AG04450 (cell line): Measurements from ENCODE around the gene SLC12A8. TPM values are rescaled to one million over a fixed set of nuclear protein-coding genes. Genes with fewer than 3 reads are reported as not detected.

Experiments used
- CTCF ChIA-PET: fragments of 300-600, 350-600 bp; formaldehyde crosslinking; extraction: SDS; loops from one replicate; lab custom pipeline; 2022; ENCODE audit warnings: antibody characterized with exemption, inconsistent platforms; lab: Charles Lee
- POLR2A ChIA-PET: fragments of 350-600 bp; formaldehyde crosslinking; extraction: SDS; loops from one replicate; lab custom pipeline; 2021; ENCODE audit warnings: antibody characterized with exemption, inconsistent platforms; lab: Yijun Ruan, JAX
- DNase-seq: peaks from one replicate; pipeline ENCODE4 v3.0.0-alpha.2; 2011; ENCODE audit warnings: low read depth, low spot score
- H3K27ac ChIP-seq: one replicate; pipeline ENCODE4 v1.5.1; 2012; ENCODE audit warnings: low read depth, low read length, control low read depth
- H3K27me3 ChIP-seq: one replicate; pipeline ENCODE4 v1.6.0; 2012; ENCODE audit warnings: low read length; ENCODE audit not compliant: control insufficient read depth, insufficient read depth
- H3K4me3 ChIP-seq: 2 replicates; pipeline ENCODE4 v1.5.1; 2011; ENCODE audit warnings: mild to moderate bottlenecking, low read depth, low read length, control low read depth
- H3K9me3 ChIP-seq: 2 replicates; pipeline ENCODE4 v1.5.1; 2012; ENCODE audit warnings: low read length; ENCODE audit not compliant: control insufficient read depth, insufficient read depth
- CTCF ChIP-seq: IDR thresholded peaks from 2 replicates; pipeline ENCODE4 v1.5.1; 2011; ENCODE audit warnings: low read depth, low read length, control low read depth, inconsistent platforms
- polyA plus RNA-seq: library from polyadenylated mRNA; depleted of rRNA; stranded (reverse); fragments of >200 nt; gene quantifications from 2 replicates; pipeline ENCODE4 v1.2.3, GENCODE V29; 2011

The SLC12A8 gene
- polyA plus RNA-seq, 1 experiment, result 15.3 TPM

DNA sequence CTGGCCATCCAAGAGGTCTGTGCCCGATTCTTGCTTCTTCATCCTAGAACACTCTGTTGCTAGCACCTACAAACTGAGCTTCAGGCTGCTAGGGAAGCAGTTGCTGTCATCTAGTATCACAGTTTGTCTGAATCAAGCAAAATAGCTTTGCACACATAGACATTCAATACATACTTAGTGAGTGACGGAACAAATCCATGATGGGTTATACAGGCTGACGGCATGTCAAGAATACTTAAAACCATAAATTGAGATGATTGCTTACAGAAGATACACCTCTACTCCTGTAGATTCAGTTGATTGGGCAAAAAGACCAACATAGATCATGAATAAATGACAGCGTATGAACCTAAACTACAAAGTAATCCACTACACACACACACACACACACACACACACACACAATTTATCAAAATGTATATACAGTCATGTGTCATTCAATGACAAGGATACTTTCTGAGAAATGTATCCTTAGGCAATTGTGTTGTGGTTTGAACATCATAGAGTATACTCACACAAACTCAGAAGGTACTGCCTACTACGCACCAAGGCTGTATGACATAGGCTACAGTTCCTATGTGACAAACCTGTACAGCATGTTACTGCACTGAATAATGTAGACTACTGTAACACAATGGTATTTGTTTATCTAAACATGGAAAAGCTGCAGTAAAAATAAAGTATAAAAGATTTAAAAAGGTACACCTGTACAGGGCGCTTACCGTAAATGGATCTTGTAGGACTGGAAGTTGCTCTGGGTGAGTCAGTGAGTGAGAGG, 142.4 kb downstream of the SLC12A8 start:
- DNase-seq, result no peak
- CTCF ChIA-PET, result no interaction called here
- Histone ChIP-seq H3K4me3 (no peak overlapping the region), H3K27ac (no peak overlapping the region), H3K9me3 (no peaks in the 10 kb centered on the region), H3K27me3 (no peaks in the 10 kb centered on the region)
- POLR2A ChIA-PET, result no interaction called here
- no peak for TF ChIP-seq CTCF

DNA sequence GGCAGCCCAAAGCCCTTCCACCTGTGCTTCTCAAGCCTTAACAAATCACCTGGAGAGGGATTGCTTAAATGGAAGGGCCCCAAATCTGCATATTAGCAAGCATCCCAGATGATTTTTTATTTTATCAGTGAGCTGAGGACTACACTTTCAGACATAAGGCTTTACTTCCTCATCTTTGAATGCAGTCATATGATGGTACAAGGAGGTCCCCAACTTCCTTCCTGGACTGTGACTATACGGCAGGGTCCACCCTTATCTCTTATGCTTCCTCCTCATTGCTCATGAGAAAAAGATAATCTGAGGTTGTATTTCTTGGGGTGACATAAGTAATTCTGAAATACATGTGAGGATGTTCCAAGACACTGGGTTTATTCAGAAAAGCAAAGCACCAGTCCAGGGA, 143.1 kb downstream of the SLC12A8 start:
- POLR2A ChIA-PET, result no interaction called here

GRCh38 chr3:125068265-125068664, 144.3 kb downstream of the SLC12A8 start:
- no peak for DNase-seq
- Histone ChIP-seq H3K27ac (no peak overlapping the region), H3K4me3 (no peak overlapping the region), H3K27me3 (no peaks in the 10 kb centered on the region), H3K9me3 (no peaks in the 10 kb centered on the region)
- no peak for TF ChIP-seq CTCF
- POLR2A ChIA-PET, result interaction anchor here (0.6 kb wide), 1 partner anchor 348 kb away, joined by 6 read pairs; no protein-coding TSS in a partner anchor
- CTCF ChIA-PET, result no interaction called here

More for the DNA sequence above, 143.1 kb downstream of the SLC12A8 start:
- no peak for DNase-seq
- Histone ChIP-seq H3K9me3 (no peaks in the 10 kb centered on the region), H3K27me3 (no peaks in the 10 kb centered on the region), H3K4me3 (no peak overlapping the region), H3K27ac (no peak overlapping the region)
- no peak for TF ChIP-seq CTCF
- CTCF ChIA-PET, result no interaction called here

DNA sequence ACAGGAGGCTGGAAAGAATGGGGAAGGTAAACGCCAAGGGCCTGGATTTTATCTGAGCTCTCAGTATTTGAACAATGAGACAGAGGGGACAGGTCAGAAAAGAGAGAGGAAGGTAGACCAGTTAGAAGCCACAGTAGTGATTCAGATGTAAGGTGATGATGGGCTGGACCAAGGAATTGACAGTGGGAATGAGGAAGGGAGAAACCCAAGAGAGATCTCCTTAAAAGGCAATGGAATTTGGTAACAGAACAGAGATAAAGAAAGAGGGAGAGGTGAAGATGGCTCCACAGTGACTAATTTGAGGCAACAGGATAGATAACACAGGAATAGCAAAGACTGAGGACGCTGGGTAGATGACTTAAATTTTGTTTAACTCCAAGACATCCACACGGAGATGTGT, 145.3 kb downstream of the SLC12A8 start:
- no peak for TF ChIP-seq CTCF
- Histone ChIP-seq H3K4me3 (no peak overlapping the region), H3K9me3 (no peaks in the 10 kb centered on the region), H3K27ac (no peak overlapping the region), H3K27me3 (no peaks in the 10 kb centered on the region)
- CTCF ChIA-PET, result no interaction called here
- no peak for DNase-seq
- POLR2A ChIA-PET, result no interaction called here

DNA sequence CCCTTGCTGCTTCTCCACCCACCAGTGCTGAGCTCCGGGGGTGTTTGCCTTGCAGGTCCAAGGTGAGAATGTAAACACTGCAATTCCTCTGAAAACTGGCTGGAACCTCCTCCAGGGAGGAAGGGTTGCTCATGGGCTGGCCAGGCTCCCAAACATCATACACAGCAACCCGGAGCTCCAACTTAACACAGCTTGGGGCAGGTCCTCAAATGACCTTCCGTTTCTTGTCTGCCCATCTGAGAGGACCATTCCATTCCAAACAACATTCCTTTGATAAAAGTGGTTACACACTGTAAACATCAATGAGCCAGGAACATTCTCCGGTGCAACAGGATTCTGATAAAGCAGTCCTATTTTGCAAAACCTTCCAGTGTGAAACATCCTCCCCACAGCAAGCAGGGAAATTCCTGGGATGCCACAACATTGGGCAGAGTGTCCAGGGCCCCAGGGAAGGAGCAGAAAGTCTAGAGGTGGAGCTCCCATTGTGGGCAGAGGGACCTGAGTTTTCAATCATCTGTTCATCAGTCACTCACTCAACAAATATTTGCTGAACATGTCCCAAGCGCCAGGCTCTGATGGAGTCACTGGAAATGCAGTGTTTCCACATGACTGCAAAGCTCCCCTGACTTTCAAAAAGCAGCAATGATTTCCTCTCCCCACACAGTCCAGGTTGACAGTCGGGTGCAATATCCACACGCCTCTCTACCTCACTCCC, 149.5 kb downstream of the SLC12A8 start:
- no peak for TF ChIP-seq CTCF
- no peaks in the 10 kb centered on the region for H3K27me3 ChIP-seq
- peak; percentile 96 for DNase-seq
- CTCF ChIA-PET, result no interaction called here
- peak overlapping the region; percentile 94 for H3K27ac ChIP-seq
- no peaks in the 10 kb centered on the region for H3K9me3 ChIP-seq
- POLR2A ChIA-PET, result interaction anchor here (0.5 to 2.9 kb wide), 15 partner anchors 9 to 312 kb away, joined by 3 to 21 read pairs (median 7); partner anchors contain the start of gene ZNF148
- H3K4me3 ChIP-seq, result no peak overlapping the region
